Stimulated activated CD4-positive, alpha-beta T cell treated with anti-CD3 and anti-CD28 coated beads, Interleukin-4, amount 100 ng/mL, for 4 hours (primary cell): Measurements from ENCODE around the gene CIP2A.

Experiments used
- DNase-seq, 2 experiments: peaks; one replicate each; pipeline ENCODE4 v3.0.0-alpha.2; 2020

Gene CIP2A

GRCh38 chr3:108509871-108510270 is 79.4 kb downstream of the CIP2A start:
- DNase-seq, result no peak

GRCh38 chr3:108509263-108509662 is 80.0 kb downstream of the CIP2A start:
- DNase-seq, result no peak

- no peak for DNase-seq
These were observed 81.3 kb downstream of the CIP2A start for GRCh38 chr3:108507902-108508301.

GRCh38 chr3:108505811-108506210 is 83.4 kb downstream of the CIP2A start:
- no peak for DNase-seq

GRCh38 chr3:108503722-108504121 is 85.5 kb downstream of the CIP2A start:
- DNase-seq, result no peak

- no peak for DNase-seq
These were observed 87.7 kb downstream of the CIP2A start for GRCh38 chr3:108501535-108501934.

- DNase-seq, result no peak
These were observed 88.5 kb downstream of the CIP2A start for GRCh38 chr3:108500728-108501127.
